ENCODE data around the gene NOX3.

NOX3 gene

GRCh38 chr6:155434096-155434495 lies 21.5 kb downstream of the NOX3 start:
- H3F3A ChIP-seq (ENCODE audit: control insufficient read depth, insufficient read depth), result no peaks in the 10 kb centered on the region
- H3K4me2 ChIP-seq (ENCODE audit: low read length), result no peak overlapping the region
- no peaks in the 10 kb centered on the region for H3K27me3 ChIP-seq (ENCODE audit: control insufficient read depth, low read length)
- no peak for TF ChIP-seq EZH2phosphoT487 (IDR thresholded peaks at IDR 0.05; ENCODE audit: borderline replicate concordance, low read length)
- TF ChIP-seq CTCF (IDR thresholded peaks at IDR 0.05; ENCODE audit: low read depth, low read length, poor library complexity, severe bottlenecking), result no peak
- H3K36me3 ChIP-seq (ENCODE audit: control insufficient read depth, low read length), result no peaks in the 10 kb centered on the region
- H3K27ac ChIP-seq (ENCODE audit: low read depth, low read length), result no peak overlapping the region
- no peaks in the 10 kb centered on the region for H3K9me3 ChIP-seq (ENCODE audit: control insufficient read depth, insufficient read depth, low read length)
- H3K4me3 ChIP-seq (ENCODE audit: low read length), result no peak overlapping the region
- H4K20me1 ChIP-seq (ENCODE audit: control insufficient read depth, insufficient read depth, low read depth, low read length), result no peaks in the 10 kb centered on the region
- H3K9me2 ChIP-seq (replicated peaks; ENCODE audit: control insufficient read depth, low read length), result no peaks in the 10 kb centered on the region
- peaks cover 24% of the 10 kb centered on the region for H3K4me1 ChIP-seq (ENCODE audit: control insufficient read depth, low read length)
- no peaks in the 10 kb centered on the region for H3K79me2 ChIP-seq (ENCODE audit: control insufficient read depth, low read length)

- no peaks in the 10 kb centered on the region for H3K9me2 ChIP-seq (replicated peaks; ENCODE audit: control insufficient read depth, low read length)
- no peak overlapping the region for H3K4me2 ChIP-seq (ENCODE audit: low read length)
- H3K79me2 ChIP-seq (ENCODE audit: control insufficient read depth, low read length), result no peaks in the 10 kb centered on the region
- H3K27me3 ChIP-seq (ENCODE audit: control insufficient read depth, low read length), result no peaks in the 10 kb centered on the region
- no peaks in the 10 kb centered on the region for H3K36me3 ChIP-seq (ENCODE audit: control insufficient read depth, low read length)
- no peaks in the 10 kb centered on the region for H4K20me1 ChIP-seq (ENCODE audit: control insufficient read depth, insufficient read depth, low read depth, low read length)
- peaks cover 23% of the 10 kb centered on the region for H3K4me1 ChIP-seq (ENCODE audit: control insufficient read depth, low read length)
- H3K9me3 ChIP-seq (ENCODE audit: control insufficient read depth, insufficient read depth, low read length), result no peaks in the 10 kb centered on the region
- TF ChIP-seq CTCF (IDR thresholded peaks at IDR 0.05; ENCODE audit: low read depth, low read length, poor library complexity, severe bottlenecking) (no peak), EZH2phosphoT487 (IDR thresholded peaks at IDR 0.05; ENCODE audit: borderline replicate concordance, low read length) (no peak)
- H3K4me3 ChIP-seq (ENCODE audit: low read length), result no peak overlapping the region
- no peak overlapping the region for H3K27ac ChIP-seq (ENCODE audit: low read depth, low read length)
- H3F3A ChIP-seq (ENCODE audit: control insufficient read depth, insufficient read depth), result no peaks in the 10 kb centered on the region
These were observed 23.3 kb downstream of the NOX3 start for GRCh38 chr6:155432293-155432692.

- no peaks in the 10 kb centered on the region for H3F3A ChIP-seq (ENCODE audit: control insufficient read depth, insufficient read depth)
- TF ChIP-seq CTCF (IDR thresholded peaks at IDR 0.05; ENCODE audit: low read depth, low read length, poor library complexity, severe bottlenecking) (no peak), EZH2phosphoT487 (IDR thresholded peaks at IDR 0.05; ENCODE audit: borderline replicate concordance, low read length) (no peak)
- no peaks in the 10 kb centered on the region for H3K27me3 ChIP-seq (ENCODE audit: control insufficient read depth, low read length)
- no peaks in the 10 kb centered on the region for H3K9me3 ChIP-seq (ENCODE audit: control insufficient read depth, insufficient read depth, low read length)
- H3K9me2 ChIP-seq (replicated peaks; ENCODE audit: control insufficient read depth, low read length), result no peaks in the 10 kb centered on the region
- no peaks in the 10 kb centered on the region for H3K79me2 ChIP-seq (ENCODE audit: control insufficient read depth, low read length)
- no peaks in the 10 kb centered on the region for H4K20me1 ChIP-seq (ENCODE audit: control insufficient read depth, insufficient read depth, low read depth, low read length)
- no peak overlapping the region for H3K4me2 ChIP-seq (ENCODE audit: low read length)
- no peak overlapping the region for H3K27ac ChIP-seq (ENCODE audit: low read depth, low read length)
- no peaks in the 10 kb centered on the region for H3K36me3 ChIP-seq (ENCODE audit: control insufficient read depth, low read length)
- no peak overlapping the region for H3K4me3 ChIP-seq (ENCODE audit: low read length)
- peaks cover 35% of the 10 kb centered on the region for H3K4me1 ChIP-seq (ENCODE audit: control insufficient read depth, low read length)
These were observed 26.2 kb downstream of the NOX3 start for GRCh38 chr6:155429321-155429893.

Data from DOHH2 (cell line).